Natural killer cell (primary cell): Measurements from ENCODE around the gene GPR156. TPM values are rescaled to one million over a fixed set of nuclear protein-coding genes. Genes with fewer than 3 reads are reported as not detected.

ENCODE experiments used
- ATAC-seq, 3 donors: fragments of 150-1000 bp in 2 of 3; fragments of 200-7000 bp in 1 of 3; cut with Tn5 transposase; 1 replicate in 1 of 3; 2 replicates in 2 of 3; pipeline ENCODE4 v1.10.0; 2021; ENCODE audit warnings: mild to moderate bottlenecking in 2 of 3, moderate library complexity in 2 of 3
- DNase-seq, 2 donors: peaks; one replicate each; pipeline versions ENCODE4 v3.0.0 to v3.0.0-alpha.2; 2013 to 2021; ENCODE audit warnings: mixed read lengths in 1 of 2
- H3K27ac ChIP-seq: one replicate; pipeline ENCODE4 v1.5.1; 2013; ENCODE audit warnings: mild to moderate bottlenecking, low read length
- H3K27me3 ChIP-seq: one replicate; pipeline ENCODE4 v1.6.1; 2013; ENCODE audit warnings: low read length; ENCODE audit not compliant: control insufficient read depth, insufficient read depth
- H3K36me3 ChIP-seq: one replicate; pipeline ENCODE4 v1.6.1; 2013; ENCODE audit warnings: low read length; ENCODE audit not compliant: control insufficient read depth, insufficient read depth
- H3K4me1 ChIP-seq: one replicate; pipeline ENCODE4 v1.6.1; 2013; ENCODE audit warnings: low read length; ENCODE audit not compliant: control insufficient read depth, insufficient read depth
- H3K4me3 ChIP-seq: one replicate; pipeline ENCODE4 v1.5.1; 2013; ENCODE audit warnings: low read length
- H3K9me3 ChIP-seq: one replicate; pipeline ENCODE4 v1.6.1; 2013; ENCODE audit warnings: low read length; ENCODE audit not compliant: control insufficient read depth, insufficient read depth
- H3K27ac Mint-ChIP-seq, 2 donors: one replicate each; pipeline ENCODE4 v1.8.0; 2022; ENCODE audit warnings: mild to moderate bottlenecking in 2 of 2, mixed read lengths in 2 of 2, moderate library complexity in 1 of 2
- H3K27me3 Mint-ChIP-seq, 2 donors: one replicate each; pipeline ENCODE4 v1.8.0; 2022; ENCODE audit warnings: low read depth in 2 of 2, mixed read lengths in 2 of 2
- H3K36me3 Mint-ChIP-seq: one replicate; pipeline ENCODE4 v1.8.0; 2022; ENCODE audit warnings: mixed read lengths
- H3K4me1 Mint-ChIP-seq, 2 donors: one replicate each; pipeline ENCODE4 v1.8.0; 2022; ENCODE audit warnings: mixed read lengths in 2 of 2
- H3K4me3 Mint-ChIP-seq: one replicate; pipeline ENCODE4 v1.8.0; 2022; ENCODE audit warnings: mild to moderate bottlenecking, moderate library complexity, mixed read lengths
- H3K9me3 Mint-ChIP-seq, 2 donors: one replicate each; pipeline ENCODE4 v1.8.0; 2022; ENCODE audit warnings: mixed read lengths in 2 of 2
- WGBS: methylation state at CpG from one replicate; pipeline ENCODE4 v1.1.7; 2013; ENCODE audit warnings: missing lambda C conversion rate; ENCODE audit not compliant: insufficient coverage; 5-methylcytosine and 5-hydroxymethylcytosine counted together
- intact Hi-C: fragments of 100-400 bp; cut with micrococcal nuclease; formaldehyde crosslinking; loops from one replicate; pipeline ENCODE4 v1.14.2; 2022
- total RNA-seq, 4 donors: library from RNA; stranded (reverse); fragments of 120-200 nt in 1 of 4; gene quantifications; one replicate each; pipeline versions ENCODE4 v1.2.3 to v1.2.4, GENCODE V29; 2013 to 2022
- TF ChIP-seq, protein P1 (sequence below): fragments of 200-600 bp; IDR thresholded peaks from one replicate; pipeline ENCODE4 v1.8.0; 2022; ENCODE audit warnings: antibody characterized with exemption

GPR156 gene
- total RNA-seq, 3 donors from 2014 or later (not counting 1 experiment from before 2014, with no cell fraction given) = 0.18 to 0.75 TPM; not detected in 1

GRCh38 chr3:120192579-120192978, 92.4 kb downstream of the GPR156 start:
- H3K4me1 ChIP-seq = no peaks in the 10 kb centered on the region
- H3K9me3 Mint-ChIP-seq = no peaks in the 10 kb centered on the region
- H3K27ac Mint-ChIP-seq = no peak overlapping the region
- ATAC-seq (no peak), DNase-seq (no peak)
- no peaks in the 10 kb centered on the region for H3K27me3 ChIP-seq
- H3K4me3 ChIP-seq = no peak overlapping the region
- H3K4me3 Mint-ChIP-seq = no peak overlapping the region
- 85% methylated on average over 3 of the region's 3 CpGs for WGBS
- no peaks in the 10 kb centered on the region for H3K27me3 Mint-ChIP-seq
- TF ChIP-seq, protein P1, sequence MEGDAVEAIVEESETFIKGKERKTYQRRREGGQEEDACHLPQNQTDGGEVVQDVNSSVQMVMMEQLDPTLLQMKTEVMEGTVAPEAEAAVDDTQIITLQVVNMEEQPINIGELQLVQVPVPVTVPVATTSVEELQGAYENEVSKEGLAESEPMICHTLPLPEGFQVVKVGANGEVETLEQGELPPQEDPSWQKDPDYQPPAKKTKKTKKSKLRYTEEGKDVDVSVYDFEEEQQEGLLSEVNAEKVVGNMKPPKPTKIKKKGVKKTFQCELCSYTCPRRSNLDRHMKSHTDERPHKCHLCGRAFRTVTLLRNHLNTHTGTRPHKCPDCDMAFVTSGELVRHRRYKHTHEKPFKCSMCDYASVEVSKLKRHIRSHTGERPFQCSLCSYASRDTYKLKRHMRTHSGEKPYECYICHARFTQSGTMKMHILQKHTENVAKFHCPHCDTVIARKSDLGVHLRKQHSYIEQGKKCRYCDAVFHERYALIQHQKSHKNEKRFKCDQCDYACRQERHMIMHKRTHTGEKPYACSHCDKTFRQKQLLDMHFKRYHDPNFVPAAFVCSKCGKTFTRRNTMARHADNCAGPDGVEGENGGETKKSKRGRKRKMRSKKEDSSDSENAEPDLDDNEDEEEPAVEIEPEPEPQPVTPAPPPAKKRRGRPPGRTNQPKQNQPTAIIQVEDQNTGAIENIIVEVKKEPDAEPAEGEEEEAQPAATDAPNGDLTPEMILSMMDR = no peak
- no peaks in the 10 kb centered on the region for H3K4me1 Mint-ChIP-seq
- H3K36me3 Mint-ChIP-seq = no peaks in the 10 kb centered on the region
- H3K36me3 ChIP-seq = no peaks in the 10 kb centered on the region
- H3K27ac ChIP-seq = no peak overlapping the region
- intact Hi-C loops = no loop called here
- H3K9me3 ChIP-seq = no peaks in the 10 kb centered on the region

- intact Hi-C loops = no loop called here
- no peak for ATAC-seq
Observed at GRCh38 chr3:120192159-120192558, 92.9 kb downstream of the GPR156 start.

GRCh38 chr3:120182613-120183511, 102.2 kb downstream of the GPR156 start:
- Histone ChIP-seq H3K4me1 (no peaks in the 10 kb centered on the region), H3K36me3 (no peaks in the 10 kb centered on the region), H3K27ac (no peak overlapping the region), H3K4me3 (no peak overlapping the region), H3K27me3 (no peaks in the 10 kb centered on the region), H3K9me3 (no peaks in the 10 kb centered on the region)
- intact Hi-C loops = loop anchor here (1.0 kb wide), 1 partner anchor 291 kb away; no protein-coding TSS in a partner anchor
- WGBS = 76% methylated on average over 7 of the region's 7 CpGs
- no peak for ATAC-seq
- TF ChIP-seq, protein P1 = peak; percentile 9
- Mint-ChIP-seq H3K4me1 (no peaks in the 10 kb centered on the region), H3K4me3 (no peak overlapping the region), H3K9me3 (no peaks in the 10 kb centered on the region), H3K27me3 (peaks cover 11 to 16% of the 10 kb centered on the region in 2 donors), H3K36me3 (no peaks in the 10 kb centered on the region), H3K27ac (no peak overlapping the region)
- peak in 1 of 2 donors; percentile 29 for DNase-seq

More at GRCh38 chr3:120192159-120192558, 92.9 kb downstream of the GPR156 start:
- Histone ChIP-seq H3K4me3 (no peak overlapping the region), H3K27me3 (no peaks in the 10 kb centered on the region), H3K27ac (no peak overlapping the region), H3K9me3 (no peaks in the 10 kb centered on the region), H3K36me3 (no peaks in the 10 kb centered on the region), H3K4me1 (no peaks in the 10 kb centered on the region)
- no peak overlapping the region for H3K27ac Mint-ChIP-seq
- no peaks in the 10 kb centered on the region for H3K9me3 Mint-ChIP-seq
- H3K4me3 Mint-ChIP-seq = no peak overlapping the region
- no peaks in the 10 kb centered on the region for H3K4me1 Mint-ChIP-seq
- TF ChIP-seq, protein P1 = no peak
- 73% methylated on average over 1 of the region's 1 CpG for WGBS
- no peaks in the 10 kb centered on the region for H3K27me3 Mint-ChIP-seq
- H3K36me3 Mint-ChIP-seq = no peaks in the 10 kb centered on the region
- DNase-seq = no peak
